GM21423 (cell line): ENCODE data around the gene RSPH3.
"Not testable (repeated sequence)": the region's sequence is repeated elsewhere in the genome, so short reads cannot be mapped to it uniquely, and the experiment has no call there.

Experiments used
- ATAC-seq: cut with Tn5 transposase; IDR thresholded peaks from one replicate; pipeline ENCODE4 v1.9.1; 2021; ENCODE audit warnings: mild to moderate bottlenecking, moderate library complexity; ENCODE audit not compliant: unreplicated experiment

The RSPH3 gene, protein sequence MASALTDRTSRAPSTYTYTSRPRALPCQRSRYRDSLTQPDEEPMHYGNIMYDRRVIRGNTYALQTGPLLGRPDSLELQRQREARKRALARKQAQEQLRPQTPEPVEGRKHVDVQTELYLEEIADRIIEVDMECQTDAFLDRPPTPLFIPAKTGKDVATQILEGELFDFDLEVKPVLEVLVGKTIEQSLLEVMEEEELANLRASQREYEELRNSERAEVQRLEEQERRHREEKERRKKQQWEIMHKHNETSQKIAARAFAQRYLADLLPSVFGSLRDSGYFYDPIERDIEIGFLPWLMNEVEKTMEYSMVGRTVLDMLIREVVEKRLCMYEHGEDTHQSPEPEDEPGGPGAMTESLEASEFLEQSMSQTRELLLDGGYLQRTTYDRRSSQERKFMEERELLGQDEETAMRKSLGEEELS

GRCh38 chr6:158999666-159000403, at the start of gene RSPH3:
TSS of gene RSPH3 (minus strand) at chr6:159000202. CDS start at chr6:158999550, 652 bp downstream.
- ATAC-seq = peak; percentile 95

DNA sequence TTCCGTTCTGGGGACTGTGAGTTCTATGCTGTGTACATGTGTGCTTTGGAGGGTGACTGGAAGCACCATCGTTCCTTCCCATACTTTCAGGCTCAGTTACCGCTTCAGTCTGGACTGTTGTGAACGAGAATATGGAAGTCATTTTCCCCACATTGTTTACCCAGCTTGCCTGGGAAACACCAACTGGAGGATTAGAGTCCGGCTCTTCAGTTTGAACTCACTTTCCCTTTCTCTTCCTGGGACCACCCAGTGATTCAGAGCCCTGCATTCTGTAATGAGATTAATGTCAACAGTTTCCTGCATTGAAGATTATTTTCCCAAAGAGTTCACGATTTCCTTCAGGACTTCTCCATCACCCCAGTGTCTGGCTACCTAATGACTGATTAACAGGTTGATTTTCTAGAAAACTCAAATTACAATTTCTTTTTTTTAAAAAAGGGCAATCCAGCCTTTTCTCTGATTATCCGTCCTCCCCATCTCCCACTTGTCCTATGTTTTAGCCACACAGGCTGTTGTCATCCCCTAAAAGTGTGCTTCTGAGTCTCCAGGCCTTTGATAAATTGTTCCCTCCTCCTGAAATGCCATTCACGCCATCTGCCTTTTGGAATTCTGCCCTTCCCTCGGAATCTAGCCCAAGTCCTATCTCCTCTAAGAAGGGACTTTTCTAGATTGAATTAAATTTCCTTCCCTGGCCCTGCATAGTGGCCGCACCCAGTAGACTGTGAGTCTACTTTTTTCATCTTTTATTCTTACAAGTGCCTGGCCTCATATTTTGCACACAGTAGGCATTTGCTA, 48.1 kb upstream of the RSPH3 start:
- ATAC-seq = no peak

GRCh38 chr6:159045801-159046200, 45.8 kb upstream of the RSPH3 start:
- no peak for ATAC-seq

- peak; percentile 89 for ATAC-seq
Observed at GRCh38 chr6:159044899-159045727, 45.1 kb upstream of the RSPH3 start, which contains the start of gene TAGAP. TSS of gene TAGAP (minus strand) at chr6:159044991. CDS start at chr6:159044146, 845 bp downstream.

DNA sequence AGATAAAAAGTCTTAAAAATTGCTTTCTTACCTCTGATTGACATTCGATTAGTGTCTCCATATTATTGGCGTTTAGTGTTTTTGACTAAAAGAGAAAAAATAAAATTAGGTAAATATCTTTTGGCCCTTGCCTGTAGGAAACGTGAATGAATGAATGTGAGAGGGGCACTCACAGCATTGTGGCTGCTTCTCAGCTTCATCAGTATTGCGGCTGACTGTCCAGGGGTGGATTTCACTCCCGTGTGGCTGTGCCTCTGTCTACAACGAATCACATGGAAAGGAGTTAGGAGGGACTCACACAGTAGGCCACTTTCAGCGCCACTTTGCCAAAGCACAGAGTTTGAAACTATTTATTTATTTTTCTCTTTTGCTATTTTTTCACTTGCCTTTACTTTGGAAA, 43.9 kb upstream of the RSPH3 start:
- ATAC-seq = no peak

DNA sequence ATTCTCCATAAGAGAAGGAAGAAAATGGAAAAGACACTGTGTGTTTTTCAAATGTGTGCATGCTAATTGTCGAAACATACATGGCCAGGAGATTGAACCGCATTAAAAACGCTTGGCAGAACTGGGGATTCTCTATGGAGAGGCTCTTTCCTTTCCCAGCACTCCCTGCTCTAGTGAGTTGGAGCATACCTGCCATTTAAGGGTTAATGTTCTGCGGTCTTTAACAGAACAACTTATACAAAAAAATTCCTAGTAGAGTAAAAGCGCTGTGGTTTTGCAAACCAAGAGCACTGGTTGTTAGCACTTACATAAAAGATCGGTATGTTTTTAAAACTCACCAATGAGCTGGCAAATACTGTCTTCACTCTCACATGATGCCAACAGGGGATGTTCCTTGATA, 43.2 kb upstream of the RSPH3 start:
- ATAC-seq = no peak

DNA sequence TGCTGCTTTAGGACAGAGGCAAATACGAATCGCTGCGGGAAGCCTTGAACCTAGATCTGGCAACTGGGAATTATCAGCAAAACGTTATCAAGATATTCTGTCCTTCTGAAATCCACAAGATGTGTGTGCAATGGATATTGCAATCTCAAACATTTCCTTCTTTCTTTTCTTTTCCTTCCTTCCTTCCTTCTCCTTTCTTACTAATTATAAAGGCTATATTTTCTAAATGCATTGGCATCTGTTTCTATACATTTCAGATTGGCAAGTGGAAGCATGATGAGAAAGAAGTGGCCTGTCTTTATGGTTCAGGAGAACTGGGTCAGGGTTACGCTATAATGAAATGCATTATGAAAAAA, 42.8 kb upstream of the RSPH3 start:
- no peak for ATAC-seq

DNA sequence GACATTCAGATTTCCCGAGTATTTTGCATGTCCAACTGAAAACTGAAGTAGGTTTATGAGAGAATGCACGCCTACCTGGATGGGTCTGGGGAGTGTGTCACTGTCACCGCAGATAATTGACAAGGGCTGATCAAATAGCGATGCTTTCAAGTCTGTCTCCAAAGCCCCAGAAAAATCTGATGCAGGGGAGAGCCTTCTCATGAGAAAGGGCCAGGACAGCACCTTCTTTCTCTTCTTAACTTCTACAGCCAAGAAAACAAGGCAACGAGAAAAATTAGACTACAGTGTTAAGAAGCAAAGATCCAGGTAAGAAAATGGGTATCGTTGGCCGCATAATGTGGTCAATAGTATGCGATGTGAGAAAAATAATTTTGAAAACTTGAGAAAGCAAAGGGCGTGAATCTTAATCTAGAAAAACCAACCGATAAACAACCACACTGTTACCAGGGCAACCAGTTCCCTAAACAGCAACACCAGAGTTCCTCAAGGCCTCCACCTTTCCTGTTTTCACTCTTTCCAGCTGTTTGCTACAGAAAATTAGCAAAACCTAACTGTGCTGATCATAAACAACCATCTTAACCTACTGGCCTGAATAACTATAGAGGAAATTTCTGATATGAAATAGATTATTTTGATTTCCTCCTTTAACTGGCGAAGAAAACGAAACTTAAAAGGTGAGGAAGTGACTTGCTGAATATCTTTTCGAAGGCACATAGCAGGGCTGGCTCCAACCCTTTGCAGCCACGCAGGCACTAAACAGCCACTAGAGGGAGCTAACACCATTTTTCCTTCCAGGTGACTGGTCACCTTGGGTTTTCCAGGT, 42.2 kb upstream of the RSPH3 start:
- peak; percentile 34 for ATAC-seq

- ATAC-seq = no peak
Observed at GRCh38 chr6:159041181-159041580, 41.2 kb upstream of the RSPH3 start.

GRCh38 chr6:159039885-159040258, 39.9 kb upstream of the RSPH3 start:
- no peak for ATAC-seq

- ATAC-seq = peak; percentile 82
Observed at GRCh38 chr6:159038914-159039884, 39.2 kb upstream of the RSPH3 start.

DNA sequence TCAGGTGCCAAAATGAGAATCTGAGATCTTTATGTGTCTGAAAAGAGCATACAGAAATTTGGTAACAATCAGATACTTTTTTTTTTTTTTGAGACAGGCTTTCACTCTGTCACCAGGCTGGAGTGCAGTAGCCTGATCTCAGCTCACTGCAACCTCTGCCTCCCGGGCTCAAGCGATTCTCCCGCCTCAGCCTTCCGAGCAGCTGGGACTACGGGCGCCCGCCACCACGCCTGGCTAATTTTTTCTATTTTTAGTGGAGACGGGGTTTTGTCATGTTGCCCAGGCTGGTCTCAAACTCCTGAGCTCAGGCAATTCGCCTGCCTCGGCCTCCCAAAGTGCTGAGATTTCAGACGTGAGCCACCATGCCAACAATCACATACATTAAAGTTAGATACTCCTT, 38.3 kb upstream of the RSPH3 start:
- not testable (repeated sequence) for ATAC-seq

- no peak for ATAC-seq
Observed at GRCh38 chr6:159037756-159038290, 37.8 kb upstream of the RSPH3 start.

DNA sequence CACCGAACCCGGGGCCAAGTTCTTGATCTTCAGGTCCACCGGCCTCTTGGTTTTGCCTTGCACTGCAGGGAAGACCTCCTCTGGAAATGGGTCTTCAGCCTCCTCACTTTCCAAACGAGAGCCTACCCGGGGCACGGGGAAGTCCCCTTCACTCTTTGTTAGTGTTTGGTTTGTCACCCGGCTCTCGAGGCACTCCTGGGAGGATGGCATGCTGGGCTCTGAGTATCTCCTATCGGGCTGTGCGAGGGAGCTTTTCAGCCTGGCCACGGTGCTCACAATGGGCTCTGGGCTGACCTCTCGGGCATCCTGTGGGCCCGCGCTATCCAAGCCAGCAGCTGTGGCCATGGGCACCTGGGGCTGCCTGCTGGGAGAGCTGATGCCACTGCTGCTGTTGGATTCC, 36.7 kb upstream of the RSPH3 start:
- no peak for ATAC-seq

- ATAC-seq = no peak
Observed at GRCh38 chr6:159035891-159036290, 35.9 kb upstream of the RSPH3 start.

- ATAC-seq = no peak
Observed at GRCh38 chr6:159033160-159034049, 33.4 kb upstream of the RSPH3 start.

DNA sequence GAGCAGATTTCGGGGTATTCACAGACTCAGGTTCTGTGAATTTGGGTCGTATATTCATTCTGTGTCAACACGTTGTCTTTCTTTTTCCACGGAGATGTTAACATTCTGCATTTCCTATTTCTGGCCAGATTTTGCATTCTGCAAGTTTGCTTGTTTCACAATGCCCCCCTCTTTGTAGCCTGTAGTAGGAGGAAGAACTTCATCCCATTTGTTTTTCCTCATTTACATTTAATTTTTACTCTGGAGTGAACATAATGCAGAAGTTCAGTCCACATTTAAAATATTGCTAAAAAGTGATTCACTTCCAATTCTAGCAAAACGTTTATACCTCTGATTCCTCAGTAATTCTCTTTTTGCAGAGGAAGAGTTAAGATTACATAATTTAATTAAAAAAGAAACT, 31.8 kb upstream of the RSPH3 start:
- ATAC-seq = no peak
